ENCODE measurements around the gene MAPK12. TPM values are rescaled to one million over a fixed set of nuclear protein-coding genes. Genes with fewer than 3 reads are reported as not detected.
A peak's percentile ranks its signal among the peaks of the same experiment; 100 is the strongest.
"Not testable (repeated sequence)": the region's sequence is repeated elsewhere in the genome, so short reads cannot be mapped to it uniquely, and the experiment has no call there.

MAPK12 gene
- total RNA-seq, 1 donor from 2014 or later, result 8.8 TPM

GRCh38 chr22:50215297-50216054, 46.0 kb downstream of the MAPK12 start:
- DNase-seq, result peak; percentile 13

GRCh38 chr22:50213263-50213662, 48.2 kb downstream of the MAPK12 start:
- DNase-seq, result no peak

DNA sequence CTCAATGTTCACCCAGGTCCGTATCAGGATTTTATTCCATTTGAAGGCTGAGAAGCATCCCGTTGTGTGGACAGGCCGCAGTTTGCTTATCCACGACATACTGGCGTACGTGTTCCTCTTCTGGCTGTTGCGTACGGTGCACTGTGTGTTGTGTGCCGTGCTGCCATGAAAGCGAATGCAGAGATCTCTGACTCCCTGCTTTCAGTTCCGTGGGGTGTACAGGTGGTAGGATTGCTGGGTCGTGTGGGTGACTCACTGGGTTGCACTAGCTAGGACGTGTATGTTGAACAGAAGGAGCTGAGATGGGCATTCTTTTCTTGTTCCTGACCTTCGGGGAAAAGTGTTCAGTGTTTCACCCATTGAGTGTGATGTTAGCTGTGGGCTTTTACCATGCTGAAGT, 50.3 kb downstream of the MAPK12 start:
- no peak for DNase-seq

- DNase-seq, result no peak
Measured at GRCh38 chr22:50210378-50211139, 50.9 kb downstream of the MAPK12 start.

DNA sequence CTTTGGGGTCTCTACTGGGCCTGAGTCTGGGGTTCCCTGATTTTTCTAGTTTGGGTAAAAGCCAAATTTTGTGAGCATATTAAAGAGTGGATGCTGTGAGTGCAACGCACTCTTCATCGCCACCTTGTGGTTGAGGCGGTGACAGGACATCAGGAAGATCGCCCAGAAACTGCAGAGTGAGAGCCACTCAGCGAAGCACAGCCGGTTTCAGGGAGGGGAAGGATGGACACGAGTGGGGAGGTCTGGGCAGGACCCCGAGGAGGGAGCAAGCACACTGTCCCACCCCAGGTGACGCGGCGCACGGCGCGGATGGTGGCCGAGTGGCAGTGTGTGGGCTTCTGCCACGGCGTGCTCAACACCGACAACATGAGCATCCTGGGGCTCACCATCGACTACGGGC, 51.6 kb downstream of the MAPK12 start:
- DNase-seq, result no peak

DNA sequence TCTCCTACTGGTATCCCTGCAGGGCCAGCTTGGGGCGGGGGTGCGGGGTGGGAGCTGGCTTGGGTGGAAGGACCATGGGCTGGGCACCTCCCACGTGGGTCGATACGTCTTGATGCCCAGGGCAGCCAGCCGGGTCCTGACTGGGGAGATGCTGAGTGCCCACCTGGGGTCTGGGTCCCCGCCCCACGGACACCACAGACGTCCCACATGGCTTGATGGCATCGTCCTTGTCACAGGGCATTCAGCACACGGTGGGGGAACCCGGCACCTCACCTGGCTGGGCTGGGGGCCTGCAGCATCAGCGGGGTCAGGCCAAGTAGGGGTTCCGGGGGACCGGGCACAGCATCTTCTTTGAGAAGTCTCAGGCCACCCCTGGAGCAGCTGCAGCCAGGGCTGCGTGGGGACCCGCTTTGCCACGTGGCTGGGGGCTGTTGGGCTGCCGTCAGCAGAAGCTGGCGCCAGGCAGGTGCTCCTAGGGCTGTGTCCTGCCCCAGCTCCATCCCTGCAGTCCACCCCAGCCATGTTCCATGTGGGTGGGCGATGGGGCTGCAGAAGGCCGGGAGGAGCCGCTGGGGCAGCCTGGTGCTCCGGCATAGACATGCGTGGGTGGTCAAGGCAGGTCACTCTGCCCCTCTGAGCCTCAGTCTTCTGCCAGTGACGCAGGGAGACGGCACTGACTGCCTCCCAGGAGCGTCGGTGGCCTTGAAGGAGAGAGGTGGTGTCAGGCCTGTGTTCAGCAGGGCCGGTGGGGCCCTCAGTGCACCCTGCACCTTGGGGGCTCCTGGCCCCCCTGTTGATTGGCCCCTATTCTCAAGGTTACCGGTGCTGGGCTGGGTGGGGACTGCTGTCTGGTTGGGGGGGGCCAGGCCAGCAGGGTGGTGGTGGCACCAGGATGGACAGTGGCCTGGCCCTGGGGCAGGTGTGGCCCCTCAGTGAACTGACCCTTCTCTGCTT, 52.3 kb downstream of the MAPK12 start:
- DNase-seq, result no peak

- DNase-seq, result no peak
Measured at GRCh38 chr22:50208430-50208938, 53.0 kb downstream of the MAPK12 start.

DNA sequence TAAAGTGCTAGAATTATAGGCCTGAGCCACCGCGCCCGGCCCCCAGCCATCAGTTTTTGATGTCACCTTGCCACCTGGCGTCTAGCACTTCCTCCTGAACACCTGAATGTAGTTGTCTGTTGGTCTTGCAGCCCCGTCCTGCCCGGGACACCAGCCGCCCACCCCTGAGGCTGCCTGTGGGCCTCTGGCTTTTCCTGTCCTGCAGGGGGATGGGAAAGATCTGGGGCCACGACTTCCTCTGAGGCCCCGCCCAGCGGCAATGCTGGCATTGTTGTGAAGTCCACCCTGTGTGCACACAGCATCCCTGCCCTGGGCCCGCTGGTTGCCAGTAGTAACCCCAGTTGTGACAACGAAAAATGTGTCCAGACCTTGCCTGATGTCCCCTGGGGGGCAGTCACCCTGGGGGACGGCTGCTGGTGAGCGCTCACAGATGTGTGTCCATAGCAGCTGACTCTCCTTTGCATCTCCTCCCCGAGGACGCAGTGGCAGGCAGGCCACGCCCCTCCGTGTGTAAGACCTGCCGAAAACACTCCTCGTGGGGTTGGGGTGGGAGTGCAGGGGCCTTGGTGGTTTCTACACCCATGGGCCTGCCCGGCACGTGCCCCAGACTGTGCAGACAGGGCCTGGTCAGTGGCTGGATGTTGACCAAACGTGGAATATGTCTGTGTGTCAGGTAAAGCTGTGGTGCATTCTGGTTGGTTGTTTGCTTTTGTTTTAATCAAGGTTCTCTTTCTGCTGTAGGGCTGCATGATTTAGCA, 53.9 kb downstream of the MAPK12 start:
- no peak for DNase-seq

- DNase-seq, result no peak
Measured at GRCh38 chr22:50206599-50206998, 54.9 kb downstream of the MAPK12 start.

DNA sequence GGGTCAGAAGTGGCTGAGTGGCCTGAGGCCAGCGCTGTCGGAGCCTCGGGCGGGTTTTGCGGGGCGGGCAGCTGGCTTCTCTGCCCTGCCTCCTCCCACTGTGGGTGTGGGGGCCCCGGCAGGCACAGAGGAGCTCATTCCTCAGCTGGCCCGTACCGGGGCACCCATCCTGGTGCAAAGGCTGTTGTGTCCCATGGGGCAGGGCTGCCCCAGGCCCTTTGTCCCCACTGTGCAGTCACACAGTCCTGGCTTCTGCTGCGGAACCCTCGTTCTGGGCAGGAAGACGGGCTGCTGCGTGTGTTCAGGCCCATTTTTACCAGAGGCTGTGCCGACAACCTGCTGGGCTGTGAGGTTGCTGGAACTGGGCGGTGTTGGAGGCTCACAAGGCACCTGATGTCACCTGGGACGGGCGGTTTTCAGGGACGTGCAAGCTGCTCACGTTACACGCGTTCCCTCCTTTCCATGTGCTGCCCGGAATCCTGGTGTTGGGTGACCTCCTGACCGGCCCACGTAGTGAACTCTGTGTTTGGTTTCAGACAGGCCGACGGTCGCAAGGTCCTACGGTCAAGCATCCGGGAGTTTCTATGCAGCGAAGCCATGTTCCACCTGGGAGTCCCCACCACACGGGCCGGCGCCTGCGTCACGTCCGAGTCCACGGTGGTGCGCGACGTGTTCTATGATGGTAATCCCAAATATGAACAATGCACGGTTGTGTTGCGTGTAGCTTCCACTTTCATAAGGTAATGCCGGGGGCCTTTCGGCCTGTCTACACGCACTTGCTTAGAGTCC, 55.5 kb downstream of the MAPK12 start:
- no peak for DNase-seq

- not testable (repeated sequence) for DNase-seq
Measured at GRCh38 chr22:50204998-50205397, 56.5 kb downstream of the MAPK12 start.

DNA sequence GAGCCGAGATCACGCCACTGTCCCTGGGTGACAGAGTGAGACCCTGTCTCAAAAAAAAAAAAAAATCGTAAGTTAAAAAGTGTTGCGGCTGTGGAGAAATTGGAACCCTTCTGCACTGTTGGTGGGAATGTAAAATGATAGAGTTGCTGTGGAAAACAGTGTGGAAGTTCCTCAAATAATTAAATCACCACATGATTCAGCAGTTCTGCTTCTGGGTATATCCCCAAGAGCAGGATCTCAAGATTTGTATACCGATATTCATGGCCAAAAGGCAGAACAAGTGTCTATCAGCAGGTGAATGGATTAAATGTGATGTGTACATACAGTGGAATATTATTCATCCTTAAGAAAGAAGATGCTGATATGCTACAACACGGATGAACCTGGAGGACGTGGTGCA, 56.9 kb downstream of the MAPK12 start:
- DNase-seq, result no peak

DNA sequence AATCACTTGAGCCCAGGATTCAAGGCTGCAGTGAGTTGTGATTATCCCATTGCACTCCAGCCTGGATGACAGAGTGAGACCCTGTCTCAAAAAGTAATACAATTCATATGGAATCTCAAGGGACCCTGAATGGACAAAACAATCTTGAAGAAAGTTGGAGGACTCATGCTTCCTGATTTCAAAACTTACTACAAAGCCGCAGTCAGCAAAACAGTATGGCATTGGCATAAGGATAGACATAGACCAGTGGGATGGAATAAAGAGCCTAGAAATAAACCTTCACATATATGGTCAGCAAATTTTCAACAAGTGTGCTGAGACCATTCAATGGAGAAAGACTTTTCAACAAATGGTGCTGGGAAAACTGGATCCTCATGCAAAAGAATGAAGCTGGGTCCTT, 58.2 kb downstream of the MAPK12 start:
- no peak for DNase-seq

Other genes with a start within 250 kb of the MAPK12 start
- gene IL17REL, start 248.9 kb downstream of the MAPK12 start, total RNA-seq, result not detected
- not detected for gene TTLL8, start 203.4 kb downstream of the MAPK12 start, total RNA-seq
- gene MLC1, start 176.3 kb downstream of the MAPK12 start, total RNA-seq, result 3.1 TPM
- gene MOV10L1, start 171.7 kb downstream of the MAPK12 start, total RNA-seq, result 3.0 TPM
- 0.30 TPM for gene PANX2, start 91.0 kb downstream of the MAPK12 start, total RNA-seq
- gene TRABD, start 75.8 kb downstream of the MAPK12 start, total RNA-seq, result 10.8 TPM
- gene SELENOO, start 60.7 kb downstream of the MAPK12 start, total RNA-seq, result 10.7 TPM
- 23.5 TPM for gene TUBGCP6, start 16.7 kb downstream of the MAPK12 start, total RNA-seq
- 13.1 TPM for gene HDAC10, start 10.4 kb downstream of the MAPK12 start, total RNA-seq
- 5.2 TPM for gene MAPK11, start 8.7 kb upstream of the MAPK12 start, total RNA-seq
- 68.8 TPM for gene PLXNB2, start 46.0 kb upstream of the MAPK12 start, total RNA-seq
- gene DENND6B, start 65.3 kb upstream of the MAPK12 start, total RNA-seq, result 2.9 TPM
- gene PPP6R2, start 81.6 kb upstream of the MAPK12 start, total RNA-seq, result 31.5 TPM
- 31.9 TPM for gene SBF1, start 213.4 kb upstream of the MAPK12 start, total RNA-seq
- 0.39 TPM for gene ADM2, start 219.9 kb upstream of the MAPK12 start, total RNA-seq
- gene MIOX, start 225.2 kb upstream of the MAPK12 start, total RNA-seq, result not detected
- 16.1 TPM for gene LMF2, start 246.0 kb upstream of the MAPK12 start, total RNA-seq
- 29.7 TPM for gene NCAPH2, start 246.5 kb upstream of the MAPK12 start, total RNA-seq